ENCODE results near the gene LAMC2.

DNA sequence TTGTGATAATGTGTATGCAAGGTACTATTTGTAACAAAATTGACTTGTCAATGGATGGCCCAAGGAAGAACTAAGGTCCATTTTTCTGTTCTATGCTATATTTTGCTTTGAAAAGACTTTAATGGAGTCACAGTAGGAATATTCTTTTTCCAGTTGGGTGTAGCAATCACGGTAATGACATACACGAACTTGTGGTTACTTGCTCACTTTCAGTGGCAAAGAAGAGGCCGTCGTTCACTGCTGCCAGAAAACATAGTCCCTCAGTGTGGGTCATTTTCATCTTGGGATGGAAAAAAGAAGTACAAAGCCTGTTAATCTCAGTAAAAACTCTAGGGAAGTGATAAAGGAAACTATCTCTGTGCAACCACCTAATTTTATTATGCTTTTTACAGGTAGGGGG is 47.8 kb upstream of the LAMC2 start:
- TF ChIP-seq, protein P1, sequence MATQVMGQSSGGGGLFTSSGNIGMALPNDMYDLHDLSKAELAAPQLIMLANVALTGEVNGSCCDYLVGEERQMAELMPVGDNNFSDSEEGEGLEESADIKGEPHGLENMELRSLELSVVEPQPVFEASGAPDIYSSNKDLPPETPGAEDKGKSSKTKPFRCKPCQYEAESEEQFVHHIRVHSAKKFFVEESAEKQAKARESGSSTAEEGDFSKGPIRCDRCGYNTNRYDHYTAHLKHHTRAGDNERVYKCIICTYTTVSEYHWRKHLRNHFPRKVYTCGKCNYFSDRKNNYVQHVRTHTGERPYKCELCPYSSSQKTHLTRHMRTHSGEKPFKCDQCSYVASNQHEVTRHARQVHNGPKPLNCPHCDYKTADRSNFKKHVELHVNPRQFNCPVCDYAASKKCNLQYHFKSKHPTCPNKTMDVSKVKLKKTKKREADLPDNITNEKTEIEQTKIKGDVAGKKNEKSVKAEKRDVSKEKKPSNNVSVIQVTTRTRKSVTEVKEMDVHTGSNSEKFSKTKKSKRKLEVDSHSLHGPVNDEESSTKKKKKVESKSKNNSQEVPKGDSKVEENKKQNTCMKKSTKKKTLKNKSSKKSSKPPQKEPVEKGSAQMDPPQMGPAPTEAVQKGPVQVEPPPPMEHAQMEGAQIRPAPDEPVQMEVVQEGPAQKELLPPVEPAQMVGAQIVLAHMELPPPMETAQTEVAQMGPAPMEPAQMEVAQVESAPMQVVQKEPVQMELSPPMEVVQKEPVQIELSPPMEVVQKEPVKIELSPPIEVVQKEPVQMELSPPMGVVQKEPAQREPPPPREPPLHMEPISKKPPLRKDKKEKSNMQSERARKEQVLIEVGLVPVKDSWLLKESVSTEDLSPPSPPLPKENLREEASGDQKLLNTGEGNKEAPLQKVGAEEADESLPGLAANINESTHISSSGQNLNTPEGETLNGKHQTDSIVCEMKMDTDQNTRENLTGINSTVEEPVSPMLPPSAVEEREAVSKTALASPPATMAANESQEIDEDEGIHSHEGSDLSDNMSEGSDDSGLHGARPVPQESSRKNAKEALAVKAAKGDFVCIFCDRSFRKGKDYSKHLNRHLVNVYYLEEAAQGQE (IDR thresholded peaks at IDR 0.05; ENCODE audit: insufficient read depth in 1 of 2, low read depth in 2 of 2, low read length in 2 of 2), result no peak
- TF ChIP-seq POLR2AphosphoS5 (IDR thresholded peaks at IDR 0.05; ENCODE audit: low read depth, low read length) (no peak), SIN3A (IDR thresholded peaks at IDR 0.05; ENCODE audit: borderline replicate concordance, insufficient read depth, low read length) (no peak), TAF1 (IDR thresholded peaks at IDR 0.05; ENCODE audit: borderline replicate concordance, insufficient read depth, low read length) (no peak), FOXP2 (optimal IDR thresholded peaks at IDR 0.05; ENCODE audit: borderline replicate concordance, extremely low read depth, extremely low read length, insufficient read depth) (no peak)

Measured in PFSK-1 (cell line).